Activated CD4-positive, alpha-beta T cell treated with anti-CD3 and anti-CD28 coated beads for 1 hour (primary cell): Measurements from ENCODE around the gene CCL26.
"Not testable (repeated sequence)": the region's sequence is repeated elsewhere in the genome, so short reads cannot be mapped to it uniquely, and the experiment has no call there.

Experiments
- DNase-seq: peaks from one replicate; pipeline ENCODE4 v3.0.0-alpha.2; 2020

The CCL26 gene

GRCh38 chr7:75737856-75738603, 34.0 kb downstream of the CCL26 start:
- DNase-seq, result peak; percentile 9

GRCh38 chr7:75735581-75736350, 36.2 kb downstream of the CCL26 start:
- no peak for DNase-seq

- DNase-seq, result no peak
Measured at GRCh38 chr7:75734586-75735458, 37.2 kb downstream of the CCL26 start.

GRCh38 chr7:75732764-75733630, 39.0 kb downstream of the CCL26 start:
- no peak for DNase-seq

DNA sequence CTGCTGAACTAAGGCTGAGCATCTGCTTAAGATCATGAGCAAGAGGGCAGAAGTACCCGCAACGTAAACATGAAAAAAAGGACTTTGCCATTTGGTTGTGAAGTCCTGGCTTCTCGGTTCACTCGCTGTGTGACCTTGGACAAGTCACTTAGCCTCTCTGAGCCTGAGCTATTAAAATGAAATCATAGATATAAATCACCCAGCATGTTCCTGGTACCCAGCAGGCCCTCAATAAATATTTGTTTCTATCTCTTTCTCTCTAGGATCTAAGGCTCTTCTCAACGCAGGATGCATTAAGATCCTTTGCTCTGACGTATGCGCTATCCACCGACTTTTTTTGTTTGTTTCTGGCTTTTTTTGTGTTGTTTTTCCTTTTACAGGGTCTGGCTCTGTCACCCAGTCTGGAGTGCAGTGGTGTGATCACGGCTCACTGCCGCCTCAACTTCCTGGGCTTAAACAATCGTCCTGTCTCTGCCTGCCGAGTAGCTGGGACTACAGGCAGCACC, 39.9 kb downstream of the CCL26 start:
- no peak for DNase-seq

- DNase-seq, result no peak
Measured at GRCh38 chr7:75729851-75730274, 42.1 kb downstream of the CCL26 start.

DNA sequence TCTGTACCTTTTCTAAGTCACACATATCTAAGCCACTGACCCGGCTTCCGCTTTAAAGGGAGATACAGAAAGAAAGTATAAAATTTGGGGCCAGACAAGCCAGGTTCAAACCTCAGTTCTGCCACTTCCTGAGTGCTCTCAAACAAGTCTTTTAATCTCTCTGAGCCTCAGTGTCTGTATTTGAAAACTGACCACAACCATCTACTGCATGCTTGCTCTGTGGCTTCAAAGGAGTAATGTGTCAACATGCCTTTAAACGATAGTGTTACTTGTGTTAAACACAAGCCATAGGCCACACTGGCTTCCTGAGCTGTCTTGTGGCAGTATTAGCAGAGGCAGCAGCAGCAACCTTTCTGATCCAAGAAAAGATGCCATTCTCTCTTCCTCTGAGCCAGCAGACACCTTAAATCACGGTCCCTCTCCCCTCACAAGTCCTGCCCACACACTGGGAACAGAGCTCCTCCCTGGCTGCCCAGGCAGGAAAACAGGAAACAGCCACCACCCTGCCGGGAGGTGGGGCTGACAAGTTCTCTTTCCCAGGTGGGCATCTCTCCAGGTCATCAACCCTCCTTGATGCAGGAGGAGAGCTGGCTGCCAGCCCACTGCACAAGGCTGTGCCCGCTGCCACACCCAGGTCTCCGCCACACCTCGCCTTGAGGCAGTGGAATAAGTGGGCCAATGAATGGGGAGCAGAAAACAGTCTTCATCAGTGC, 44.0 kb downstream of the CCL26 start:
- no peak for DNase-seq

DNA sequence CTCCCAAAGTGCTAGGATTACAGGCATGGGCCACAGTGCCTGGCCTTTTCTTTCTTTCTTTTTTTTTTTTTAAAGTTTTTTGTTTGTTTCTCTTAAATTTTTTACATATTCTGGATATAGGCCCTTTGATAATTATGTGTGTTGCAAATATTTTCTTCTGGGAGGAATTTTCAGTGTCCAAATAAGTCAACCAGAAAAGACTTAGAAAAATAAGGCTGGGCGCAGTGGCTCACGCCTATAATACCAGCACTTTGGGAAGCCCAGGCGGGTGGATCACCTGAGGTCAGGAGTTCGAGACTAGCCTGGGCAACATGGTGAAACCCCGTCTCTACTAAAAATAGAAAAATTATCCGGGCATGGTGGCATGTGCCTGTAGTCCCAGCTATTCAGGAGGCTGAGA, 44.7 kb downstream of the CCL26 start:
- not testable (repeated sequence) for DNase-seq

DNA sequence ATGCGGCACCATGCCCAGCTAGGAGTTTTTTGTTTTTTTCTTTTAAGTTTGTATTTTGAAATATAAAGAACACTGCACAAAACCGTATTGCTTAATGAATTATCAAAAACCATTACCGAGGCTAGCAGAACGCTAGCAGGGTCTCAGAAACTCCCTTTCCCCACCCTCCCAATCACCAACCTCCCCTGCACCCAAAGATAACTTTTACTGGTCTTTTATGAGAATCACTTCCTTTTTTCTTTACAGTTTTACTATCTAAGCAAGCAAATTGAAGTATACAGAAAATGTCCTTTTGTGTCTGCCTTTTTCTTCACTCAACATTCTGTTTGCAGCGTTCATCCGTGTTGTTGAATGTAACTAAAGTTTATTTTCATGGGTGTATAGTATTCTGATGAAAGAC, 46.7 kb downstream of the CCL26 start:
- DNase-seq, result no peak

- no peak for DNase-seq
Measured at GRCh38 chr7:75723444-75723843, 48.6 kb downstream of the CCL26 start.

DNA sequence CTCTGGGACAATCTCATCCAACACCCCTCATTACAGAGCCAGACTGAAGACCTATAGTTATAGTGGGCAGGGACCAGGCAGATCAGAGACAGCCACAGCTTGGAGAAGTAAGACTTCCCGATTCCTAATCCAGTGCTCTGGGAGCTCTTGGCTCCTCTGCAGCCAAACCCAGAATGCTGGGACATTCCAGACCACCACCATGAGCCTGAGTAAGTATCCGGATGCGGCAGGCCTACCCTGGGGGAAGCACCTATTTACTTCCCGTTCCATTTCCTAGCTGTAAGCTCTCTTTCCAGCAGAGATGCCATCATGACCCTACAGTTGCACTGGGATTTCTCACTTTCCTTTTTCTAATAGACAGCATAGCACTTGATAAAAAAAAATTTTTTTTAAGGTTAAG, 49.6 kb downstream of the CCL26 start:
- no peak for DNase-seq

GRCh38 chr7:75721922-75722321, 50.1 kb downstream of the CCL26 start:
- DNase-seq, result not testable (repeated sequence)

DNA sequence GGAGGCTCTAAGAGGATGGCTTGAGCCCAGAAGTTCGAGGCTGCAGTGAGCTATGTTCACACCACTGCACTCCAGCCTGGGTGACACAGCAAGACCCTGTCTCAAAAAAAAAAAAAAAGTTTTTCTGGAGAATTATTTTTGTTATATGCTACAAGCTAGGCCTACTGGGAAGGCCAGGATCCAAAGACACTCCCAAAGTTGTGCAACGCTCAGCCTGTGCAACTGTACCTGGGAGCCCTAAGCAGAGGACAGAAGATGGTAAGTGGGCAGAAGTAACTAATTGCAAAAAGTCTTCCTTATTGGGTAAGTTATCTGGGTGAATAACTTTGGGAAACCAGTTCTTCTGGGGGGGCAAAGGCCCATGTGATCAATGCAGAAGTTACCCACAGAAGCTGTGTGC, 50.6 kb downstream of the CCL26 start:
- DNase-seq, result no peak

DNA sequence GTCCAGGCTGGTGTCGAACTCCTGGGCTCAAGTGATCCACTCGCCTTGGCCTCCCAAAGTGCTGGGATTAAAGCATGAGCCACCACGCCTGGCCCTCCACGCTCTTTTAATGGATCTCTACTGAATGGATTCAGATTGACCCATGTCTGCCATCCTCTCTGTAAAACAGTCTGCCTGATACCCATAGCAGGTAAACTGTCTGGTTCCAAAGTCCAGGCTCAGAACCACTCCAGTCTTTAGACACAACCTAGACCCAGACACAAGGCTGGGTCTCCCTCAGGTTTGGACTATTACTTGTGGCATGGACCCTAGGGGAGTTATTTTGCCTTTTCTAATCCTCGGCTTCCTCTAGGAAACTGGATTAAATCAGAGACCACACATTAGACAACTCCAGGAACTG, 52.4 kb downstream of the CCL26 start:
- DNase-seq, result no peak
